Activated T-cell treated with anti-CD3 and anti-CD28 coated beads, Interleukin-2, amount 50 U/mL, for 48 hours (primary cell): ENCODE measurements around the gene ST6GALNAC3.
"Not testable (repeated sequence)": the region's sequence is repeated elsewhere in the genome, so short reads cannot be mapped to it uniquely, and the experiment has no call there.

Source experiments
- DNase-seq, 2 experiments: peaks; one replicate each; pipeline ENCODE4 v3.0.0-alpha.2; 2020

ST6GALNAC3 gene

DNA sequence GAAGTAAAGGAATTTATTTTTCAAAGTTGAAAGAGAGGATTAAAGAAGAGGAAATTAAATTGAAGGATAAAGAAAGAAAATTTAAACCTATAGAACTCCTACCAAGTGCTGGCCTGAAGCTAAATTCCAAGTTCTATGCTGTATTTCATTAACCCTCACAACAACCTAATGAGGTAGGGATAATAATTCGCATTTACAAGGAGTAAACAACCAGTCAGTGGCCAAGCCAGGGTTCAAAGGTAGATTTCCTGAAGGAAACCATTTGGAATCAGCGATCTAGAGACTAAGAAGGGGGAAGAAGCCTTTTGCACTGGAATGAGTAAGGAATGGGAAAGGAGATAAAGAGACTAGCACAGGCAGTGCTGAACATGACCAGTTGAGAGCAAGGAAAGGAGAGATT, 526.9 kb downstream of the ST6GALNAC3 start:
- DNase-seq = no peak

DNA sequence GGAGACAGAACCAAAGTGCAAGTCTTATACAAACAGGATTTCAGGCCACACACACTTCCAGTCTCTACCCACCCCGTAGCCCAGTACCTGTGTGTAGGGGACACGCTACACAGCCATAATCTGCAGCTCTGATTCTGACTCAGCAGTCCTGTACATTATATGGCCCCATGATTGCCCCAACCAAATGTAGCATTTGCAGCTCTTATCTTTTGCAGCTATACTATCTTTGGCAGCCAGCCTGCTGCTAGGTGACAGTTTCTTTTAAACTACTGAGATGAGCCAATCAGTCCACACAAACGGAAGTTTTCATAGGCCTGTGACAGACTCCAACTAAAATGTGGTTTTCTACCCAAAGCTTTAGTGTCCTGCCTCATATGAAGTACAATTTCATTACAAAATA, 533.2 kb downstream of the ST6GALNAC3 start:
- DNase-seq = no peak

DNA sequence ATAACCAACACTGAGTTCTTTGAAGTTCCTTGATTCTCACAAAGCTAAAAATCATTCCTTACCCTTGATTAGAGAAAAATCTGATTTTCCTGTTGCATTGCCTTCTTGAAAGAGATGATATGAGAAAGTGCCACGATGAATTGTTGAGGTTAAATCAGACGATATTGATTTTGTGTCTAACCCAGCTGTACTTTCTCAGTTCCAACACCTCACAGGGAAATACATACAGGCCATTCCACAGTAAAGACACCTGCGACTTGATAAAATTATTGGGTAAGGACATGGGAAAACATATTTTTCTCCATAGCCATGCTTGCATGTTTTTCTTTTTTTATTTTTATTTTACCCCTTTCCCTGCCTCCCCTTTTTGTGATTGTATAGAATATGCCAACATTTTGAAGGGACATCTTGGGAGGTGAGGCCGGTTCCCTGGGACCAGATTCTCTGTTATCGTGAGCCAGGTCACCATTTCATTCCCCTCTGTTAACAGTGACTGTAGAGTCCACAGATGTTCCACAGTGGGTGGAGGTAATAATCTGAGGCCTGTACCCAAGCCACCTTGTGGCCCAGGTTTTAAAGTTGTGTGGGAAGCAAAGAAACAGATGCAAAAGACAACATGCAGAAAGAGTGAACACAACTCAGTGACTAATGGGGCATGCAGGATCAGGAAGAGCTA, 537.4 kb downstream of the ST6GALNAC3 start:
- no peak for DNase-seq

DNA sequence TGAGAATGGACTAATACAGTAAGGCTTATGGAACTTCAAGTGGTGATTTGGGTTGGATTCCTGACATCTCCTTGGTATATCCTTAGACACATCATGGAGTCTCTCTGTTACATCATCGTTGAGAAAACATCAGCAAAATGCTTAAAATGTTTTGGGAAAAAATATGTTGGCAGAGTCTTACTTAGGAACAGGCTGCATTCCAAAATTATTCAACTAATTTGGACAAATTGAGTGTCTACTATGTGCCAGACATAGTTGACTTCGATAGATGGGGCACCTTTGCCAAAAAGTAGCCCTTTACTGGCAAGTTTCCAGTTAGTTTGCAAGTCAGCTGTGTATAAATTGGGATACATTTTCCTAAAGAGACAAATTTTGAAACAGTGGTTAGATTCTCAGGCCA, 539.3 kb downstream of the ST6GALNAC3 start:
- no peak for DNase-seq

DNA sequence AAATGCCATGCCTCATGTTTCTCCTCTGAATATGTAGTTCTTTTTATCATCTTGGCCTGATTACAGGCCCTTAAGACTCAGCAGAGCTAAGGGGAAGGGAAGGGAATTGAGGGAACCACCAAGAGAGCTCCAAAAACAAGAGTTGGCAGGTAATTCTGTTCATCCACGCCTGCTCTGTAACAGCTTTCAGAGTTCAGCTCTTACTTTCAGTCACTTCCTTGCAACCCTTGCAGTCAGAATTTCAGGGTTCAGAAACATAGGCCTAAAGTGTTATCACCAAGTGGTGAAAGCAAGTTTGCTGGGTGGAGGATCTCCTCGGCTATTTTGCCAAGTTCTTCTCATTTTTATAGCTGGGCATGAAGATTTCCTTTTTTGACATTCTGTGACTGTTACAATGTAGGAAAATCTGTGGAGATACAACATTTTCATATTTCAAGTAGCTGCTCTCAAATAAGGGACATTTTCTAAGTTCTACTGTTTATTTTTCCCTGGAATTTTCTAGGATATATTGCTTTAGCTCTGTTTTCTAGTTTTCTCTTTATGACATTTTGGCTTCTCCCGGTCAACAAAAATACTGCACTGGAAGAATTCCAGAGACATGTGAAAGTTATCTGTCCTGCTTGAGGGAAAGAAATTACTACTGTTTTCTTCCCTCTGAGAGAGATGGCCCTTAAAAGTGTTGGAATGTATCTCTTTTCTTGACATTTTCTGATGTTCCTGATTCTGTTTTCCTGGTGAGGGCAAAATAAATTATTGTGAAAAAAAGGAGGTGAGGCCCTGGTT, 540.9 kb downstream of the ST6GALNAC3 start:
- DNase-seq = no peak

DNA sequence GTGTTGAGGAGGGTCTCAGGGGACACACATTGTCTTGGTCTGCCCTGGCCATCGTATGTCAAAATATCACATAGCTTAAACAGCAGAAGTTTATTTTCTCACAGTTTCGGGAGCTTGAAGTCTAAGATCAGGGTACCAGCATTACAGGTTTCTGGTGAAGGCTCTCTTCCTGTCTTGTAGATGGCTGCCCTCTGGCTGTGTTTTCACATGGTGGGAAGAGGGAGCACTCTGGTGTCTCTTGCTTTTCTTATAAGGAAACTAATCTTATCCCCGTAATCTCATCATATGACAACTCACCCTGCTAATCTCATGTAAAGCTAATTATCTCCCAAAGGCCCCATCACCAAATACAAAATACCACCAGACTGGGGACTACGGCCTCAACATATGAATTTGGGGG, 545.8 kb downstream of the ST6GALNAC3 start:
- no peak for DNase-seq

DNA sequence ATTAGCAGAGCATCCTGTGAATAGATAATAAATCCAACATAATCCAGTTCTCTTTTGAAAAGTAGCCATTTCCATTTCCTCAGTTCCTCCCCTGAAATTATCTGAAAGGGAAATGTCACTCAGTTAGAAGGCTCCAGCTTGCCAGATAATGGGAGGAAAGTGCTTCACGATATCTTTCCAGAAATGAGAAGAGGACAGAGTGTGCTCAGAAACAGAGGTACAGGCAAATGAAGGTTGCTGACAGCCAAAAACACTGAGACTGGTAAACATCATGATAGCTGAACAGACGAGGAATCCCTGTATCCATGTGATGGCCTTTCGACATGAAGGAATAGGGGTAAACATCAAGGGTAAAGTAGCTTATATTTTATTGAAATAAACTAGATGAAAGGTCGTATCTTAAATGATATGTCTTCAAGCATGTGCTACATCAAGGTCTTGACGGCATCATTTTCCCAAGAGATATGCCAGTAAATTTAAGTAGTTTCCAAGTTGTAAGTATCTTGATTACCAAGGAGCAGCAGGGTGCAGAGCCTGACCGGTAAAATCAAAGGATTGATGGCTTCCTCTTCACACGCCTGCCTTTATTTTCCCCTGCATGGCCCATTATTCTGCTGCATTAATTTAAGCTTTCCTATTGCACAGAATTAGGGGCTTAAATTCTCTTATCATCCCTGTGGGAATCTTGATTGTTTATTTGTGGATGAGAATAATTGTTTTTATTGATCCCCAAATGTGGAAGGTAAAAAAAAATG, 548.4 kb downstream of the ST6GALNAC3 start:
- DNase-seq = no peak

DNA sequence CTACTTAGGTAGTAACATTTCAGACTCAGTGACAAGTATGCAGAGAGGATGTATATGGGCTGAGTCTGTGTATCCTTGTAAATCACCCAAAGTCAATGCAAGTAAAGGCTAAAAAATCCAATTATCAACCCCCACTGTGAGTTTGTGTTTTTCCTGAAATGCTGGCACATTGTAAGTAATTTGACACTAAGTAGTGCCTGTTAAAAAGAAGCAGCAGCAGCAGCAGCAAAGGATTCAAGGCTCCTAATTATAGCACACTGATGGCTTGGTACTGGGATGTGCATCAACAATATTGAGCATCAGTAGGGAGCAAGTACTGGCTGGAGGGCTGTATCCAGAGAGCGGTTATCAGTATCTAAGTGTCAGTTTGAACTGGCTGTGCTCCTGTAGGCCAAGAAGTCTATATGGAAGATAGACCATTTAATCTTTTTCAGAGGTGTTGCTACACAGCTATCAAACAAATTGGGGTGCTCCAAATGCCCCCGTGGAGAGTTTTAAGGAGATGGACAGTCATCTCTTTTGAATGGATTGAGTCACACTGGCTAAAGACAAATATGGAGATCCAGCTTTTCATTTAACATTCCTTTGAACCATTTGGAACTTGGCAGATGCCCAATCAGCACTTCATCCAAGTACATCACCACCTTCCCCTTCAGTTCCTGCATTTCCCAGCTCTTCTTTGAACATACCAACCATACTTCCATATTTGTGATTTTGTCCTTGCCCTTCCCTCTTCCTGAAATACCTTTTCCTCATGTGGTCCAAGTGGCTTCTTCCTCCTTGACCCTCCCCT, 551.5 kb downstream of the ST6GALNAC3 start:
- no peak for DNase-seq

DNA sequence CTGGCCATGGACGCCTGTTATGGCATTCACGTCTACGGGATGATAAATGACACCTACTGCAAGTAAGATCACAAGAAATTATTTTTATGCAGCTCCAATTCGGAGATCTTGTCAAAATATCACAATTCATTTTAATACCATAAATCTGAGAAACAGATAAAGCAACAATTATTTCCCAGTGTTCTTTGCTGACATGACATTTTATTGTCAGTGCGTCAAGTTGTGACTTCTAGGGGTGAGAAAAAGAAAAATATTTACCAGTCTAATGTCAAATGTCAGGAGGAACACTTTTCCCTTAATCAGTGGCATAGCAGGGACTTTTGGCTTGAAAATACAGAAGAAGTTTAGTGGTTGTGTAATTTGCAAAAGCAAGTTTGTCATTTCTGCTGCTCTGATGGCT, 553.0 kb downstream of the ST6GALNAC3 start:
- no peak for DNase-seq

DNA sequence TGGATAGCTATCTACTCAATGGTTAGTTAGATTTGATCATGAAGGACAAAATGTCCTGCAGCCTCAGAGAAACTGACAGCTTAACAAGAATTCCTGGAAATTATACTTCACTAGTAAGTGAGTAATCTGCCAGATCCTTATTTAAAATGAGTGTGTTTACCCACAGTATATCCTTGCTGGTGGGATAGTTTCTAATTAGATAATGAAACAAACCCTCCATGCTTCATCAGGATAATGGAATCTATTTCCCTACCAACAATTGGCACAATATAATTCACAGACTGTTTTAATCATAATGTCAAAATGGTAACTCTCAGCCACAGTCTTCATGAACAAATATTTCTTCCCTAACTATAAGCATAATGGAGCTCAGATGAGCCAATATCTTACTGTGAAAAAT, 553.4 kb downstream of the ST6GALNAC3 start:
- DNase-seq = no peak

DNA sequence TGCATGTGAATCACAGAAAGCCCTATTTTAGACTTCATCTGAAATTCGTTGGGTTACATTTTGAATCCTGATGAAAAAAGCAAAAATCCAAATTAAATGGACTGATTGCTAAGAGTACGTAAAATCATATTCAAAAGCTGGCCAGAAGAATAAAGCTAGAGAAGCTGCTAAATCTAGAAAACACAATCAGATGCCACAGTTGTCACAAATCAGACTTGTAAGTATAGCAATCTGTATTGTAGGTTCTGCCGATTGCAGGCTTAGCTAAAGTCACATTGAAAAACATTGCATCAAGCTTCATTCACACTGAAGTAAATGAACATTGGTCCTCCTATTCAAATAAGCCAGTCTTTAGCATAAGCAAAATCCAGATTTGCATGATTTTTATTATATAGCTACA, 557.6 kb downstream of the ST6GALNAC3 start:
- no peak for DNase-seq

DNA sequence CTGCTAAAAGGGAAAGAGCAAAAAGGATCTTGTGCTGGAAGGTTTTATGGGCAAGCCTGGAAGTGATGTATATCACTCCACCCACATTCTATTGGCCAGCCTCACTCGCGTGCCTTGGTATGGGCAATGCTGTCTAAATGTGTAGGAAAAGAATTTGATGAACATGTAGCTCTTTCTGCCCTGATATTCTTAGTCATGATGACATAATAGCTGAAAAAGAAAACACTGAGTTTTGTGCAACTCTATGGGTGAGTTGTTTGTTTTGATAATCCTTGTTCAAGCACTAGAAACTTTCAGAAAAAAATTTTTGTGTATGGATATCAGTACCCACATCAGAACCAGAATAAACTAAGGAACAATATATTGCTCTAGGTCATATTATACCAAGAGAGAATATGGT, 561.2 kb downstream of the ST6GALNAC3 start:
- DNase-seq = no peak

DNA sequence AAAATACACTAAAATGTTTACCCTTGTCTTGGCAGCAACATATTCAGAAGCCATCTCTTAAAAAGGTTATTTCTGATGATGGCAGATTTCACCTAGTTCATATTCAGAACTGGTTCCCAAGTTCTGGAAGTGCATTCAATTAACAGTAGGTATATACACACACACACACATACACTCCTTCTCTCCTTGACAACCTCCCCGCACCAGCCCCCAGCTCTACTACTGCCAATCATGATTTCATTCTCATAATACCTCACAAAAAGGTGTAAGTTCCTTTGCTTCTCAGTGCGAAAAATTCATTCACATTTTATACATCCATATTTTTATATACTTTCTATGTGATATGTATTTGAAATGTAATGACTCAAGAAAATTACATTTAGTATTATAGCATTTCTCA, 564.6 kb downstream of the ST6GALNAC3 start:
- DNase-seq = no peak

DNA sequence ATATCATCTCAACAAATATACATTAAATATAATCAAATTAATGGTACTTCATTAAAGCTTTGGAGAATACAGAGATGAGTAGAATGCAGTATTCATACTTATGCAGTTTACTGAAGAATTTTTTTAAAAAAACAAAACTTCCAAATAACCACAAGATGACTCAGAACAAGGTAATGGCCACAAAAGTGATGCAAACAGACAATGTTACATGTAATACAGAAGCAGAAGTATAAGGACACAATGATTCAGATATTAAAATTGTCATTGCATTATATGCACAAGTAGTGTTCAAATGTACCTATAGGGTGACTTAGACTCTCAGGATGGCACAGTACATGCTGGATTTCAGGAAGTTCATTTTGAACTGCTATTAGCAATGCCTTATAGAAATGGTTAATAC, 565.5 kb downstream of the ST6GALNAC3 start:
- DNase-seq = no peak

DNA sequence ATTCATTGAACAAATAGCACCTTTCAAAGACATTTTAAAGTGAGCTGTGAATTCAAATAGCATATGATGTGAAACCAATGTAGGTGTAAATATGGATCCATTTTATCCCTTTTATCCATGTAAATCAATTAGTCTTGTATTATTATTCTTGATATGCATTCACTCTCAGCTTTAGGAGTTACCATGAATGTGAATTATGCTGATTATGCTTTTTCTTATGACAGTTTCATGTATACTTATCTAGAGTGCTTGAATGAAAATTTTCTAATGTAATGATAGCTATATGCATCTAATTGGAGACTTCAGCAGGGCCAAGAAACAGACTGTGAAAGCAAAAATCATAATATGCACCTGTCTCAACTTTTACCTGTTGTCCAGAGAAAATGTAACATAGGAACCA, 566.2 kb downstream of the ST6GALNAC3 start:
- no peak for DNase-seq

DNA sequence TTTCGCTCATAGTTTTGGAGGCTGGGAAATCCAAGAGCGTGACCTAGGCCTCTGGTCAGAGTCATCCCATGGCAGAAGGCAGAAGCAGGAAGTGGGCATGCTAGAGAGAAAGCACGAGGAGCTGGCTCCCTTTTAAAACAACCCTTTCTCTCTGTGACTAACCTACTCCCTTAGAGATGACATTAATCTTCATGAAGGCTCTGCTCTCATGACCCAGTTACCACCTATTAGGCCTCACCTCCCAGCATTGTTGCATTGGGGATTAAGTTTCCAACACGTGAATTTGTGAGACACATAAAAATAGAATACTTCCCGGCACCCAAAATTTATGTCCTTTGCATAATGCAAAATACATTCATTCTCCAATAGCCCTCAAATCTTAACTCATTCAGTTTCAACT, 569.6 kb downstream of the ST6GALNAC3 start:
- no peak for DNase-seq

DNA sequence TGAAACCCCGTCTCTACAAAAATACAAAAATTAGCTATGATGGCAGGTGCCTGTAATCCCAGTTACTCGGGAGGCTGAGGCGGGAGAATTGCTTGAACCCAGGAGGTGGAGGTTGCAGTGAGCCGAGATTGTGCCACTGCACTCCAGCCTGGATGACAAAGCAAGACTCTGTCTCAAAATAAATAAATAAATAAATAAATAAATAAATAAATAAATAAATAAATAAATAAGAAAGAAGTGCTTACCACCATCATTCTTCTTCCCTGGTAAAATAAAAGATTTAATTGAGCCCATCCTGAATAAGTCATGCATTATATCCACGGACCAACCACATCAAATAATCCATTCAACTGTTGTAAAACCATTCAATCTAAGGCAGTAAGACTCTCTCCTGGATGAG, 578.3 kb downstream of the ST6GALNAC3 start:
- not testable (repeated sequence) for DNase-seq

DNA sequence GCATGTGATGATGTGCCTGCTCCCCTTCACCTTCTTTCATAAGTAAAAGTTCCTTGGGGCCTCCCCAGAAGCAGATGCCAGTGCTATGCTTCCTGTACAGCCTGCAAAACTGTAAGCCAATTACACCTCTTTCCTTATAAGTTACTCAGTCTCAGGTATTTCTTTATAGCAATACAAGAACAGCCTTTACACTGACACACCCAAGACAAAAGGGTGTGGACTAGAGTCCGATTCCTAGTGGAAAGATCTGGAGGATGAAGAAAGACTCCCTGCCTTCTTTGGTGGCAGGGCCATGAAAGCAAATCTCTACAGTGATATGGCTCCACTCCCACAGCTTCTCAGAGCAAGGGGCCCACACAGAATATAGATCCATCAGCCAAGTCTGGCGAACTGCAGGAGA, 583.1 kb downstream of the ST6GALNAC3 start:
- DNase-seq = no peak

DNA sequence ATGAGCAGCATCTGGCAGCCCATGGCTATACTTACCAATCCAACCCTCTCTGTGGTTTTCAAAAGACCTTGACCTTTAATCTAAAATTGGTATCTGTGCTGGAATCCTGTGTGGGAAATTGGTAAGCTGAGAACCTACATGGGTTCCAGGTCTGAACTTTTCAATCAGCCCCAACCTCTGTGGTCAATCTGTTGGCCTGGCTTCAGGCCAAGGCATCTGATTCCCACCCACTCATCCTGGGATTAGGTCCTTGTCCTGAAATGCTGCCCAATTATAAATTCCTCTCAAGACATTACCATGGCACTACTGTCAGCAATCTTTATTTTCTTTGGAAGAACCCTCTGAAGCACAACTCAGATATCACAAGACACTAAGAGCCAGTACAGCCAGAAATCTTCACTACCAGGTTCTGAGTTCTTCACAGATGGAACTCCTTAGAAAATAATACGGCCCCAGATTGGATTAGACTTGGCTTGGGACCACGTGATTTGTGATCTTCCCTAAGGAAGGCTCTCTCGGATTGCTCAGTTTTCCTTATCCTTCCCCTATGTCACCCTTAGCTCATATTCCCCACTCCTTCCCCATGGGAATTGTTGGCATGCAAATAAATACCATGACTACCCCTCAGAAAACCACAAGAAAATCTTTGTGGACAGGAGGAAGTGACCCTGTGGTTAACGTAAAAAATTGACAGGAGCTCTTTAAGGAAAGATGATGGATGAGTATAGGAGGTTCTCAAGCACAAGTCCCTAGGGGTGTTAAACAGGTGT, 584.8 kb downstream of the ST6GALNAC3 start:
- no peak for DNase-seq

DNA sequence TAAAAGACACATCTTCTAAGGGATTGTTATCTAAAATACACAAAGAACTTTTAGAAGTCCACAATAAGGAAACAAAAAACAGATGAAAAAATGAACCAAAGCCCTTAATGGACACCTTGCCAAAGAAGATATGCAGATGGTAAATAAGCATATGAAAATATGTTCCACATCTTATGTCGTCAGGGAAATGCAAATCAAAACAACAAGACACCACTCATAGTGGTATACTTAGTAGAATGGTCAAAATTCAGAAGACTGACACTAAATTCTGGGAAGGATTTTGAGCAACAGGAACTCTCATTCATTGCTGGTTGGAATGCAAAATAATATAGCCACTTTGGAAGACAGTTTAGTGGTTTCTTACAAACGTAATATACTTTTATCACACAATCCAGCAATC, 587.0 kb downstream of the ST6GALNAC3 start:
- no peak for DNase-seq

DNA sequence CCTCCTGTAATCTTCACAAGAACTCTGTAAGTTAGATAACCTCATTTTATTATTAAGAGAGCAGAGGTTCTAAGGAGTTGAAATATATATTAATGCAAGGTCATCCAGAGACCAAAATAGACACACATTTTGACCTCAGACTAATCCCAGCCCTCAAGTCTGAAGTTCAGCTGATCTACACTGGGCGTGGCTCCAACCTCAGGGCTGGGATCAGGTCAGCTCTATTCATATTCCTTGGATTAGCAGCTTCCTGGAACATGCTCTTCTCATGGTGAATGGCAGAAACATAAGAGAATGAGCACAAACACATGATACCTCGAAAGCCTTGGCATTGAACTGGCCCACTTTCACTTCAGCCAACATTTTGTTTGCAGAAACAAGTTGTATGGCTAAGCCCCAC, 592.0 kb downstream of the ST6GALNAC3 start:
- DNase-seq = no peak

DNA sequence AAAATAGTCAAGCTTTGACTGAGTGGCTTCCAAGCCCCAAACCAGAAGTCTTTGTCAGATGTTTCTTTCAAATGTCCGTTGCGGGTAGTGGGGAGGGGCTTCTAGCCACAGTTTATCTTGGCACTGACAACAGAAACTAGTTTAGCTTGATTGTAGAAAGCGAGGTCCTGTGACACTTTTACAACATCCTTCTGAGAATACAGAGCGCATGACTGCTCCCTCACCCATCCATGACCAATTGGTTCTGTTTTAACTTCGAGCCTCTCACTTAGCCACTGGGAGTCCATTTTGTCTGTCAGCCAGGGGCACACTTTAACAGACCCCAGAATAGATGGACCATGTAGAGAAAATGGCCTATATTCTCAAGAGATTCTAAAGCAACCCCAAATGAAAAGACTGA, 593.5 kb downstream of the ST6GALNAC3 start:
- DNase-seq = no peak
